CD14-positive monocyte (primary cell): Measurements from ENCODE around the gene SULT1A2. TPM values are rescaled to one million over a fixed set of nuclear protein-coding genes. Genes with fewer than 3 reads are reported as not detected.
"Not testable (repeated sequence)": the region's sequence is repeated elsewhere in the genome, so short reads cannot be mapped to it uniquely, and the experiment has no call there.

ENCODE experiments used
- DNase-seq, 3 donors: peaks; one replicate each; pipeline ENCODE4 v3.0.0-alpha.2; 2011 to 2022
- H2AFZ ChIP-seq: 2 replicates; pipeline ENCODE4 v1.6.0; 2012; ENCODE audit warnings: mild to moderate bottlenecking, low read depth, low read length, inconsistent platforms; ENCODE audit not compliant: insufficient read depth, poor library complexity, severe bottlenecking
- H3K27ac ChIP-seq, 2 donors: 1 replicate in 1 of 2; 2 replicates in 1 of 2; pipeline ENCODE4 v1.5.1; 2012 to 2013; ENCODE audit warnings: low read length in 2 of 2, control low read depth in 1 of 2, inconsistent platforms in 1 of 2, low read depth in 1 of 2, mild to moderate bottlenecking in 1 of 2
- H3K27me3 ChIP-seq, 2 donors: one replicate each; pipeline versions ENCODE4 v1.6.0 to v1.6.1; 2011 to 2013; ENCODE audit warnings: low read length in 2 of 2; ENCODE audit not compliant: control insufficient read depth in 2 of 2, insufficient read depth in 2 of 2
- H3K36me3 ChIP-seq, 2 donors: replicated peaks in 1 of 2; 1 replicate in 1 of 2; 2 replicates in 1 of 2; pipeline versions ENCODE4 v1.5.1 to v1.6.1; 2012 to 2013; ENCODE audit warnings: low read length in 2 of 2, control low read depth in 1 of 2, inconsistent platforms in 1 of 2, mild to moderate bottlenecking in 1 of 2; ENCODE audit not compliant: insufficient read depth in 2 of 2, control insufficient read depth in 1 of 2
- H3K4me1 ChIP-seq, 2 donors: 1 replicate in 1 of 2; 2 replicates in 1 of 2; pipeline versions ENCODE4 v1.5.1 to v1.6.1; 2012 to 2013; ENCODE audit warnings: low read length in 2 of 2, control low read depth in 1 of 2, inconsistent platforms in 1 of 2, mild to moderate bottlenecking in 1 of 2, moderate library complexity in 1 of 2; ENCODE audit not compliant: insufficient read depth in 2 of 2, control insufficient read depth in 1 of 2
- H3K4me2 ChIP-seq: replicated peaks from 2 replicates; pipeline ENCODE3; 2012; ENCODE audit warnings: low read length, moderate library complexity, mild to moderate bottlenecking; ENCODE audit not compliant: poor library complexity, severe bottlenecking; ENCODE audit errors: extremely low read depth
- H3K4me3 ChIP-seq, 3 experiments: fragments of 200-600 bp in 1 of 3; sonication (generic) in 1 of 3; replicated peaks in 1 of 3; 1 replicate in 2 of 3; 2 replicates in 1 of 3; pipeline ENCODE4 v1.5.1; 2011 to 2013; ENCODE audit warnings: low read length in 3 of 3, mild to moderate bottlenecking in 3 of 3, control low read depth in 2 of 3, low read depth in 2 of 3, inconsistent platforms in 1 of 3, moderate library complexity in 1 of 3
- H3K79me2 ChIP-seq: 2 replicates; pipeline ENCODE4 v1.6.0; 2012; ENCODE audit warnings: mild to moderate bottlenecking, control low read depth, inconsistent platforms, low read length, moderate library complexity; ENCODE audit not compliant: insufficient read depth
- H3K9ac ChIP-seq: 2 replicates; pipeline ENCODE4 v1.6.0; 2017; ENCODE audit warnings: low read length, mild to moderate bottlenecking; ENCODE audit not compliant: insufficient read depth, poor library complexity, severe bottlenecking
- H3K9me3 ChIP-seq, 2 donors: replicated peaks in 1 of 2; 1 replicate in 1 of 2; 2 replicates in 1 of 2; pipeline versions ENCODE4 v1.5.1 to v1.6.1; 2012 to 2013; ENCODE audit warnings: low read length in 2 of 2, control low read depth in 1 of 2; ENCODE audit not compliant: control insufficient read depth in 1 of 2, insufficient read depth in 1 of 2
- H4K20me1 ChIP-seq: 2 replicates; pipeline ENCODE4 v1.6.0; 2012; ENCODE audit warnings: mild to moderate bottlenecking, low read length, control low read depth, moderate library complexity; ENCODE audit not compliant: insufficient read depth
- H3K27ac Mint-ChIP-seq, 7 donors: one replicate each; pipeline ENCODE4 v1.8.0; 2020; ENCODE audit warnings: mild to moderate bottlenecking in 7 of 7, mixed read lengths in 7 of 7, moderate library complexity in 6 of 7, inconsistent platforms in 2 of 7
- H3K27me3 Mint-ChIP-seq, 3 donors: one replicate each; pipeline ENCODE4 v1.8.0; 2021 to 2022; ENCODE audit warnings: low read depth in 3 of 3, mild to moderate bottlenecking in 3 of 3, mixed read lengths in 3 of 3, moderate library complexity in 3 of 3, inconsistent platforms in 1 of 3
- H3K36me3 Mint-ChIP-seq, 2 donors: one replicate each; pipeline ENCODE4 v1.8.0; 2020; ENCODE audit warnings: mixed read lengths in 2 of 2, inconsistent platforms in 1 of 2, mild to moderate bottlenecking in 1 of 2
- H3K4me1 Mint-ChIP-seq: one replicate; pipeline ENCODE4 v1.8.0; 2020; ENCODE audit warnings: mild to moderate bottlenecking, mixed read lengths
- H3K4me3 Mint-ChIP-seq, 2 donors: one replicate each; pipeline ENCODE4 v1.8.0; 2020; ENCODE audit warnings: mild to moderate bottlenecking in 2 of 2, mixed read lengths in 2 of 2, moderate library complexity in 1 of 2
- H3K9me3 Mint-ChIP-seq, 7 donors: one replicate each; pipeline ENCODE4 v1.8.0; 2020 to 2022; ENCODE audit warnings: mixed read lengths in 7 of 7, mild to moderate bottlenecking in 6 of 7, moderate library complexity in 6 of 7, inconsistent platforms in 2 of 7
- WGBS: methylation state at CpG from one replicate; pipeline ENCODE4 v1.1.5; 2013; ENCODE audit warnings: missing lambda C conversion rate; ENCODE audit not compliant: insufficient coverage; 5-methylcytosine and 5-hydroxymethylcytosine counted together
- intact Hi-C, 2 donors: fragments of 100-400 bp; cut with micrococcal nuclease; formaldehyde crosslinking; loops; one replicate each; pipeline versions ENCODE4 v1.15.0 to v1.15.1; 2023
- polyA plus RNA-seq, 3 donors: library from polyadenylated mRNA; depleted of rRNA in 1 of 3; unstranded in 2 of 3; stranded (reverse) in 1 of 3; fragments of 300-500 nt in 2 of 3; fragments of >200 nt in 1 of 3; fragmentation: Illumina TruSeq in 2 of 3; gene quantifications; 1 replicate in 2 of 3; 2 replicates in 1 of 3; pipeline ENCODE4 v1.2.3, GENCODE V29; 2012 to 2021

SULT1A2 gene
- polyA plus RNA-seq, 3 donors: 1.1 to 4.6 TPM; not detected in 1

- DNase-seq, H3K27me3 ChIP-seq, H3K27ac ChIP-seq, H3K9me3 ChIP-seq, H3K27ac Mint-ChIP-seq, H3K4me3 ChIP-seq, H3K36me3 ChIP-seq, H3K4me3 Mint-ChIP-seq, H3K4me2 ChIP-seq, intact Hi-C loops, H4K20me1 ChIP-seq, H3K36me3 Mint-ChIP-seq, H2AFZ ChIP-seq, H3K9ac ChIP-seq, H3K9me3 Mint-ChIP-seq, H3K27me3 Mint-ChIP-seq: not testable (repeated sequence)
- peaks cover 56% of the 10 kb centered on the region for H3K4me1 Mint-ChIP-seq
- Histone ChIP-seq H3K4me1 (peaks cover 52 to 56% of the 10 kb centered on the region in 2 donors), H3K79me2 (peaks cover 22% of the 10 kb centered on the region)
- WGBS: no CpG with 5 or more reads among the region's 26 CpGs
These were observed 17.1 kb upstream of the SULT1A2 start for GRCh38 chr16:28613912-28614311.

- H3K9me3 ChIP-seq, H3K4me3 ChIP-seq, H3K27ac Mint-ChIP-seq, H3K9ac ChIP-seq, H4K20me1 ChIP-seq, H3K27me3 ChIP-seq, intact Hi-C loops, H2AFZ ChIP-seq, H3K4me3 Mint-ChIP-seq, DNase-seq, H3K27ac ChIP-seq, H3K36me3 ChIP-seq, H3K9me3 Mint-ChIP-seq, H3K27me3 Mint-ChIP-seq, H3K4me2 ChIP-seq: not testable (repeated sequence)
- peaks cover 56% of the 10 kb centered on the region for H3K4me1 Mint-ChIP-seq
- no CpG with 5 or more reads among the region's 17 CpGs for WGBS
- H3K36me3 Mint-ChIP-seq: peaks cover 9 to 17% of the 10 kb centered on the region in 2 donors
- peaks cover 31% of the 10 kb centered on the region for H3K79me2 ChIP-seq
- peaks cover 50 to 52% of the 10 kb centered on the region in 2 donors for H3K4me1 ChIP-seq
These were observed 15.8 kb upstream of the SULT1A2 start for GRCh38 chr16:28612359-28613280.
